ENCODE results near the gene SENP7.

Gene SENP7

DNA sequence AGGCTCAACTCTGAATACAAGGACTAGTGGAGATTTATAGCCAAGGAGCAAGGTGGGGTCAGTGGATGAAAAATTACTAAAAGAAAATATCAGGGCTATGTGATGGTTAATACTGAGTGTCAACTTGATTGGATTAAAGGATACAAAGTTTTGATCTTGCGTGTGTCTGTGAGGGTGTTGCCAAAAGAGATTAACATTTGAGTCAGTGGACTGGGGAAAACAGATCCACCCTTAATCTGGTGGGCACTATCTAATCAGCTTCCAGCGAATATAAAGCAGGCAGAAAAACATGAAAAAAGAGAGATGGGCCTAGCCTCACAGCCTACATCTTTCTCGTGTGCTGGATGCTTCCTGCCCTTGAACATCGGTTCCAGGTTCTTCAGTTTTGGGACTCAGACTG is 14.4 kb upstream of the SENP7 start:
- TF ChIP-seq PAX5 (IDR thresholded peaks at IDR 0.05; ENCODE audit: insufficient read depth, low read length, severe bottlenecking) (no peak), POU2F2 (IDR thresholded peaks at IDR 0.05; ENCODE audit: low read depth, low read length) (no peak), POLR2A (IDR thresholded peaks at IDR 0.05; ENCODE audit: low read depth, low read length) (no peak), TAF1 (IDR thresholded peaks at IDR 0.05; ENCODE audit: low read depth, low read length) (no peak), SPI1 (IDR thresholded peaks at IDR 0.05; ENCODE audit: low read depth, low read length) (no peak), POLR2AphosphoS5 (IDR thresholded peaks at IDR 0.05; ENCODE audit: low read depth, low read length) (no peak)
- FAIRE-seq (no peak), DNase-seq (ENCODE audit: insufficient read length, low spot score) (no peak)

DNA sequence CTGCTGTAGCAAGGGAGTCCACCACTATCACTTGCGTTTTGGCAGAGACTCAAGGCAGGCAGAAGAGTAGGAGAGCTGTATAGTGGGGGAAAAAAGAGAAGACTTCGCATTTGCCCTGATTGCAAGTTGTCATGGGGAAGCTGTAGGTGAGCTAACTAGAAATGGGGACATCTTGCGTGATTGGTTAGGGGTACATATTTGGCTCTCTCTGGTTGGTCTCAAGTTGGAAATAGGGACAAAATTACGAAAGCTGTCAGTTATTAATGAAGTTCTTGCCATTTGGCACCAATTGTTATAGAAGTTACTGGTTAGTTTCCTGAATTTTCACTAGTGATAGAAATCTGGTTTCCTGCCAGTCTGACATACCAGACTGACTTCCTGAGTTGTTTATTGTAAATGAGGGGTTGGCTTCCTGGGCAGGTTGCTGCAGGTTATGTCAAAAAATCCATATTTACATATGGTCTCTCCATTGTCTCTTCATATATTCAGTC is 8.2 kb upstream of the SENP7 start:
- DNase-seq (ENCODE audit: insufficient read length, low spot score) (no peak), FAIRE-seq (no peak)
- TF ChIP-seq PAX5 (IDR thresholded peaks at IDR 0.05; ENCODE audit: insufficient read depth, low read length, severe bottlenecking) (no peak), POLR2A (IDR thresholded peaks at IDR 0.05; ENCODE audit: low read depth, low read length) (no peak), POU2F2 (IDR thresholded peaks at IDR 0.05; ENCODE audit: low read depth, low read length) (no peak), TAF1 (IDR thresholded peaks at IDR 0.05; ENCODE audit: low read depth, low read length) (no peak), SPI1 (IDR thresholded peaks at IDR 0.05; ENCODE audit: low read depth, low read length) (no peak), POLR2AphosphoS5 (IDR thresholded peaks at IDR 0.05; ENCODE audit: low read depth, low read length) (no peak)

DNA sequence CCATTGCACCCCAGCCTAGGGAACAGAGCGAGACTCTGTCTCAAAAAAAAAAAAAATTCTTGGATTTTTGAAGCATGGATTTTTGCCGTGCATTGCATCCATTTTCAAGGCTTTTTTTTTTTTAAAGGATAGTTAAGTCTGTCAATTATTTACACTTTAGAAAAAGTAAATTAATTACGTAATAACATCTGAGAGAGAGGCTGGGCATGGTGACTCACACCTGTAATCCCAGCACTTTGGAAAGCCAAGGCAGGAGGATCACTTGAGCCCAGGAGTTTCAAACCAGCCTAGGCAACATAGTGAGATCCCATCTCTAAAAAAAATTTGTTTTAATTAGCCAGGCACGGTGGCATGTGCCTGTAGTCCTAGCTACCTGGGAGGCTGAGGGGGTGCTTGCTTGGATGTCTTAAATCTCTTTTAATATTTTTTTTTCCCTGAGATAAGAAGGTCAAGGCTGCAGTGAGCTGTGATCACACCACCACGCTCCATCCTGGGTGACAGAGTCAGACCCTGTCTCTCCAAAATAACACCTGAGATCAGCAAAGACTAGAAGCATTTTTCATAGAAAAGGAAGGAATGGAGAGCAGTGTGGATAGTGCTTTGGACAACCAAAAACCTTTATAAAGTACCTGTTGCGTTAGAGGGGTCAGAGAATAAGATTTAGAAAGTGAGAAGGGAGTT is 6.8 kb upstream of the SENP7 start:
- FAIRE-seq (no peak), DNase-seq (ENCODE audit: insufficient read length, low spot score) (no peak)

DNA sequence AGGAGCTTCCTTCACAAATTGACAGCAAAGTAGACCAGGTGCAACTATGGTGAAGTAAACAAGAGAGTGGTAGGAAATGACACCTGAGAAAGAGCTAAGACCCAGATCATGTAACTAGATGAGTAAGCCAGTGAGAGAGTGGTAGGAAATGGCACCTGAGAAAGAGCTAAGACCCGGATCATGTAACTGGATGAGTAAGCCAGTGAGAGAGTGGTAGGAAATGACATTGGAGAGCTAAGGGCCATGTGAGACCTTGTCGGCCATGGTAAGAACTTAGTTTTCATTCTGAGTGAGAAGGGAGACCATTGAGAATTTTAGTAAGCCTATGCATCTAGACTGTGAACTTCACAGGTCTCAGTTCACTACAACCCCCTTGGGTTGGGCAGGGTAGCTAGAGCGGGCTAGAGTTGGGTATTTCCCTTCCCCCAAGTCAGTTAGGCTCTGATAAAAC is 5.4 kb upstream of the SENP7 start:
- DNase-seq (ENCODE audit: insufficient read length, low spot score) (peak; percentile 31), FAIRE-seq (peak; percentile 98)
- peak; percentile 75 for TF ChIP-seq POU2F2 (IDR thresholded peaks at IDR 0.05; ENCODE audit: low read depth, low read length)
- TF ChIP-seq POLR2A (IDR thresholded peaks at IDR 0.05; ENCODE audit: low read depth, low read length), result peak; percentile 79
- no peak for TF ChIP-seq PAX5 (IDR thresholded peaks at IDR 0.05; ENCODE audit: insufficient read depth, low read length, severe bottlenecking)
- TF ChIP-seq SPI1 (IDR thresholded peaks at IDR 0.05; ENCODE audit: low read depth, low read length), result peak; percentile 48
- peak; percentile 73; the same call in 1 of the 2 replicates for TF ChIP-seq POLR2AphosphoS5 (IDR thresholded peaks at IDR 0.05; ENCODE audit: low read depth, low read length)
- TF ChIP-seq TAF1 (IDR thresholded peaks at IDR 0.05; ENCODE audit: low read depth, low read length), result no peak; the same call in 1 of the 2 replicates

More for the DNA sequence above, 6.8 kb upstream of the SENP7 start:
- TF ChIP-seq PAX5 (IDR thresholded peaks at IDR 0.05; ENCODE audit: insufficient read depth, low read length, severe bottlenecking) (no peak), POU2F2 (IDR thresholded peaks at IDR 0.05; ENCODE audit: low read depth, low read length) (no peak), POLR2AphosphoS5 (IDR thresholded peaks at IDR 0.05; ENCODE audit: low read depth, low read length) (no peak), SPI1 (IDR thresholded peaks at IDR 0.05; ENCODE audit: low read depth, low read length) (no peak), POLR2A (IDR thresholded peaks at IDR 0.05; ENCODE audit: low read depth, low read length) (no peak), TAF1 (IDR thresholded peaks at IDR 0.05; ENCODE audit: low read depth, low read length) (no peak)

DNA sequence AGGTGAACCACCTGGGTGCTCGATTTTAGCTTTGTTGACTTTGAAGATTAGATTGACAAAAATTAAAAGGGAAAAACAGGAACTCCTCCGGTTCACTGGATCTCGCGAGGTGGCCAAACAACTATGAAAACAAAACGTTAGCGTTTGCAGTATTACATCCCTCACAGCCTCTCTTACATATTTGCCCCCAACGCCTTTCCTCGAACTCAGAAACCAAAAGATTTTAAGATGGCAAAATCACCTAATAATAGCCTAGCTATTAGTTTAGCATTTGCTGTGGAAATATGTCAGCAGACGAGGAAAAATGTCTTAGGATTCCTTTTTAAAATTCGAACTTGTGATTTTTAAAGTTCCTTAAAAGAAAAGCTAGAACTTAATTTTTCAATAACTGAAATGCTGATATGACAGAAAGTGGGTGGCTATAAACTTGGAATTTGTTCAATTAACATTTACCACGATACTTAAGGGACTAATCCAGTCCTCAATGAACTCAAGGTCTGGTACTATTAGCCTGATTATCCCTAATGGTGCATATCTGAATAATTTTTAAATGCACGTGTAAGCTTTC is 491 bp upstream of the SENP7 start:
- TF ChIP-seq SPI1 (IDR thresholded peaks at IDR 0.05; ENCODE audit: low read depth, low read length), result peak; percentile 80
- no peak for TF ChIP-seq POLR2AphosphoS5 (IDR thresholded peaks at IDR 0.05; ENCODE audit: low read depth, low read length)
- peak; percentile 22 for DNase-seq (ENCODE audit: insufficient read length, low spot score)
- peak; percentile 51 for FAIRE-seq

DNA sequence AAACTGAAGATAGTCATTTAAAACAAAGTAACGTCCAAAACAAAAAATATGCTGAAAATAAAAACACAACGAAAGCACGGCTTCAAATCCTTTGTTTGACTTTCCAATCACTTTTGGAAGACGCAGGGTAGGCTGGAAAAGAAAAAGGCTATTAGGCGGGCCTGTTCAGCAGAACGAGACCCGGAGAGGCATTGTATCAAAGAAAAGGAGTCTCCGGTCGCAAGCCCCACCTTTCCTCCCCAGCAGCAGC is 691 bp downstream of the SENP7 start:
- no peak for FAIRE-seq
- TF ChIP-seq POU2F2 (IDR thresholded peaks at IDR 0.05; ENCODE audit: low read depth, low read length) (no peak), SPI1 (IDR thresholded peaks at IDR 0.05; ENCODE audit: low read depth, low read length) (no peak), PAX5 (IDR thresholded peaks at IDR 0.05; ENCODE audit: insufficient read depth, low read length, severe bottlenecking) (no peak), POLR2A (IDR thresholded peaks at IDR 0.05; ENCODE audit: low read depth, low read length) (no peak), TAF1 (IDR thresholded peaks at IDR 0.05; ENCODE audit: low read depth, low read length) (no peak), POLR2AphosphoS5 (IDR thresholded peaks at IDR 0.05; ENCODE audit: low read depth, low read length) (no peak)
- peak; percentile 46 for DNase-seq (ENCODE audit: insufficient read length, low spot score)

DNA sequence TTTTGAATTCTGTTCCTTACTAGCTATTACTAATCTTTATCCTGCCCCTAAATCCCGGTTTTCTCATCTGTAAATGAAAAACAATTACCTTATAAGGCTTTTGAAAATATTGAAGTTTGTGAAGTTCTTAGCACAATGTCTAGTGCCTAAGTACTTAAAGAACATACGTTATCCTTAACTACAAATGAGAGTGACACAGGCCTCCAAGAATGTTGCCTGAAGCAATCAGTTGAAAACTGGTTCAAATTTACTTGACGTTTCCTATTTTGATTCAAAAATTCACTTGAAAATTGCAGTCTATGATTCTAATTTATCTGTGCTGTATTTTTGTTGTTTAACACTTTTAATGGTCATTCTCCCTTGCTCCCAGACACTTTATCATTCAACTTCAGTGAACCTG is 3.2 kb downstream of the SENP7 start:
- DNase-seq (ENCODE audit: insufficient read length, low spot score) (no peak), FAIRE-seq (no peak)
- no peak for TF ChIP-seq POU2F2 (IDR thresholded peaks at IDR 0.05; ENCODE audit: low read depth, low read length)
- TF ChIP-seq POLR2AphosphoS5 (IDR thresholded peaks at IDR 0.05; ENCODE audit: low read depth, low read length), result no peak
- TF ChIP-seq PAX5 (IDR thresholded peaks at IDR 0.05; ENCODE audit: insufficient read depth, low read length, severe bottlenecking), result no peak
- no peak for TF ChIP-seq TAF1 (IDR thresholded peaks at IDR 0.05; ENCODE audit: low read depth, low read length)
- no peak for TF ChIP-seq POLR2A (IDR thresholded peaks at IDR 0.05; ENCODE audit: low read depth, low read length)
- no peak for TF ChIP-seq SPI1 (IDR thresholded peaks at IDR 0.05; ENCODE audit: low read depth, low read length)

DNA sequence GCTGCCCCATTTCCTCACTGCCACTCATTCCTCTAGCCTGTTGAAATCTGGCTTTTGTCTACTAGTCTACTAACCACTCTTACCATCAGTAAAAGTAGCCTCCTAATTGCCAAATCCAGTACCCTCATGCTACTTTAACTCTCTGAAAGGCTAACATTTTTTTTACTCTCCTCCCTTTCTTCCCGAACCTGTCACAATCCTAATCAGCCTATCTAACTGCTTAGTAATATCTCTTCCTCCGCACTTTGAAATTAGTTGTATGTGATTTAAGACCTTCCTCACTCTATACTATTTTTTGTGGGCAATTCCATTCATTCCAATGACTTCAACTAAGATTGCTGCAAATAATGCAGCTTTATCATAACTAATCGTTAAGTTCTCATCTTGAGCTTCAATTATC is 3.7 kb downstream of the SENP7 start:
- TF ChIP-seq POU2F2 (IDR thresholded peaks at IDR 0.05; ENCODE audit: low read depth, low read length), result no peak
- no peak for TF ChIP-seq POLR2A (IDR thresholded peaks at IDR 0.05; ENCODE audit: low read depth, low read length)
- TF ChIP-seq POLR2AphosphoS5 (IDR thresholded peaks at IDR 0.05; ENCODE audit: low read depth, low read length), result no peak
- TF ChIP-seq SPI1 (IDR thresholded peaks at IDR 0.05; ENCODE audit: low read depth, low read length), result no peak
- TF ChIP-seq TAF1 (IDR thresholded peaks at IDR 0.05; ENCODE audit: low read depth, low read length), result no peak
- no peak for TF ChIP-seq PAX5 (IDR thresholded peaks at IDR 0.05; ENCODE audit: insufficient read depth, low read length, severe bottlenecking)

DNA sequence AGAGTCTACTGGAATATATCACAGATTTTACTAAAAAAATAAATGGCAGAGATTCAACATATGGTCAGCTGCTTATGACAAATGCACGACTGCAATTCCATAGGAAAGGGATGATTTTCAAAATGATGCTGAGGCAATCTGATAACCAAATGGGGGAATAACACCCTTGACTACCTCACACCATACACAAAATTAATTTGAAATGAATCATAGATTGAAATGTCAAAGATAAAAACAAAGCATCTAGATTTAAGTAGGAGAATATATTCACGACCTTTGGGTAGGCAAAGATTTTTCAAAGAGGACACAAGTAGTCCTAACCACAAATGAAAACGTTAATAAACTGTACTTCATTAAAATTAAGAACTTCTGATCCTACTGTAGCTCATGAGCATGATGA is 11.2 kb downstream of the SENP7 start:
- DNase-seq (ENCODE audit: insufficient read length, low spot score) (no peak), FAIRE-seq (no peak)
- TF ChIP-seq SPI1 (IDR thresholded peaks at IDR 0.05; ENCODE audit: low read depth, low read length) (no peak), POU2F2 (IDR thresholded peaks at IDR 0.05; ENCODE audit: low read depth, low read length) (no peak), PAX5 (IDR thresholded peaks at IDR 0.05; ENCODE audit: insufficient read depth, low read length, severe bottlenecking) (no peak), POLR2A (IDR thresholded peaks at IDR 0.05; ENCODE audit: low read depth, low read length) (no peak), POLR2AphosphoS5 (IDR thresholded peaks at IDR 0.05; ENCODE audit: low read depth, low read length) (no peak), TAF1 (IDR thresholded peaks at IDR 0.05; ENCODE audit: low read depth, low read length) (no peak)

More for the DNA sequence above, 3.7 kb downstream of the SENP7 start:
- no peak for DNase-seq (ENCODE audit: insufficient read length, low spot score)
- no peak for FAIRE-seq
